ENCODE measurements around the gene TMEM125. TPM values are rescaled to one million over a fixed set of nuclear protein-coding genes. Genes with fewer than 3 reads are reported as not detected.
A peak's percentile ranks its signal among the peaks of the same experiment; 100 is the strongest.

The TMEM125 gene
- total RNA-seq, 1 experiment from 2014 or later: 21.5 TPM

GRCh38 chr1:43238085-43238484, 31.7 kb upstream of the TMEM125 start:
- ATAC-seq (peak; percentile 96), DNase-seq (ENCODE audit: low spot score) (peak; percentile 79)
- ChIA-PET POLR2A (no interaction called here), CTCF (interaction anchor here (0.7 to 7.6 kb wide), 4 partner anchors 11 to 176 kb away, joined by 3 to 40 read pairs (median 8); partner anchors contain the start of genes C1orf210 and CDC20)
- Mint-ChIP-seq H3K4me3 (no peak overlapping the region), H3K4me1 (no peaks in the 10 kb centered on the region), H3K27me3 (ENCODE audit: low read depth) (peaks cover 7% of the 10 kb centered on the region), H3K27ac (no peak overlapping the region), H3K9me3 (peaks cover 14% of the 10 kb centered on the region), H3K36me3 (no peaks in the 10 kb centered on the region; the same call in 1 of the 2 replicates)
- TF ChIP-seq AFF4 (CRISPR knock-in tag; IDR thresholded peaks at IDR 0.05; ENCODE audit: borderline replicate concordance) (no peak), CTCF (IDR thresholded peaks at IDR 0.05) (peak; percentile 50), GABPB1 (CRISPR knock-in tag; IDR thresholded peaks at IDR 0.05) (0 out of 2 replicates have a peak, but pooled peaks have one; percentile 27), SMAD3 (CRISPR knock-in tag; IDR thresholded peaks at IDR 0.05; ENCODE audit: borderline replicate concordance) (no peak)

- Mint-ChIP-seq H3K4me3 (no peak overlapping the region), H3K4me1 (no peaks in the 10 kb centered on the region), H3K27ac (no peak overlapping the region), H3K36me3 (no peaks in the 10 kb centered on the region; the same call in 1 of the 2 replicates), H3K9me3 (peaks cover 23% of the 10 kb centered on the region), H3K27me3 (ENCODE audit: low read depth) (peaks cover 10% of the 10 kb centered on the region)
- ChIA-PET POLR2A (no interaction called here), CTCF (interaction anchor here (1.2 to 7.6 kb wide), 4 partner anchors 12 to 176 kb away, joined by 4 to 40 read pairs (median 8); partner anchors contain the start of gene CDC20)
- DNase-seq (ENCODE audit: low spot score) (no peak), ATAC-seq (no peak)
- TF ChIP-seq NFYB (CRISPR knock-in tag; conservative IDR thresholded peaks at IDR 0.05; ENCODE audit: low read depth) (no peak), FOXK1 (CRISPR knock-in tag; IDR thresholded peaks at IDR 0.05) (no peak), ZNF425 (CRISPR knock-in tag; conservative IDR thresholded peaks at IDR 0.05) (no peak), ZNF512 (CRISPR knock-in tag; IDR thresholded peaks at IDR 0.05; ENCODE audit: borderline replicate concordance) (no peak), MXD4 (CRISPR knock-in tag; IDR thresholded peaks at IDR 0.05; ENCODE audit: borderline replicate concordance) (no peak), ZNF263 (CRISPR knock-in tag; IDR thresholded peaks at IDR 0.05; ENCODE audit: low read depth) (no peak), ZNF219 (CRISPR knock-in tag; IDR thresholded peaks at IDR 0.05; ENCODE audit: borderline replicate concordance) (no peak), CDX4 (CRISPR knock-in tag; IDR thresholded peaks at IDR 0.05; ENCODE audit: borderline replicate concordance) (no peak), RELA (CRISPR knock-in tag; IDR thresholded peaks at IDR 0.05; ENCODE audit: borderline replicate concordance) (no peak), ARID4B (CRISPR knock-in tag; IDR thresholded peaks at IDR 0.05; ENCODE audit: borderline replicate concordance) (no peak), ZSCAN18 (CRISPR knock-in tag; IDR thresholded peaks at IDR 0.05) (no peak)
These were observed 30.8 kb upstream of the TMEM125 start for GRCh38 chr1:43238991-43239469.

All from WTC11 (cell line).